Right atrium auricular region (tissue), 2 donors: ENCODE measurements around the gene LMAN2. TPM values are rescaled to one million over a fixed set of nuclear protein-coding genes. Genes with fewer than 3 reads are reported as not detected.
A peak's percentile ranks its signal among the peaks of the same experiment; 100 is the strongest.

Experiments
- DNase-seq: peaks from one replicate; pipeline ENCODE4 v3.0.0-alpha.2; 2019; ENCODE audit warnings: low spot score
- H3K27ac ChIP-seq, 2 donors: fragments of 200-600 bp; sonication (generic); 1 replicate in 1 of 2; 2 replicates in 1 of 2; pipeline ENCODE4 v1.5.1; 2016 to 2019
- H3K27me3 ChIP-seq, 2 donors: fragments of 200-600 bp; sonication (generic); one replicate each; pipeline versions ENCODE4 v1.5.1 to v1.6.0; 2017 to 2019
- H3K36me3 ChIP-seq: fragments of 200-600 bp; sonication (generic); one replicate; pipeline ENCODE4 v1.5.1; 2016
- H3K4me1 ChIP-seq, 2 donors: fragments of 200-600 bp; sonication (generic); one replicate each; pipeline versions ENCODE4 v1.5.1 to v1.6.0; 2017 to 2019
- H3K4me3 ChIP-seq, 2 donors: fragments of 200-600 bp; sonication (generic); 1 replicate in 1 of 2; 2 replicates in 1 of 2; pipeline ENCODE4 v1.5.1; 2017 to 2019; ENCODE audit warnings: mild to moderate bottlenecking in 1 of 2, moderate library complexity in 1 of 2
- H3K9me3 ChIP-seq, 2 donors: fragments of 200-600 bp; sonication (generic); one replicate each; pipeline ENCODE4 v1.5.1; 2019
- total RNA-seq, 2 donors: library from RNA; depleted of rRNA; stranded (reverse); fragments of >200 nt; gene quantifications; one replicate each; pipeline ENCODE4 v1.1.0, GENCODE V29; 2016
- TF ChIP-seq, protein P1 (sequence below), 2 donors: fragments of 200-600 bp; sonication (generic); IDR thresholded peaks; one replicate each; pipeline ENCODE4 v1.5.1; 2019; ENCODE audit warnings: antibody characterized with exemption in 2 of 2

The LMAN2 gene
- total RNA-seq, 2 donors from 2014 or later, result 128 to 134 TPM

DNA sequence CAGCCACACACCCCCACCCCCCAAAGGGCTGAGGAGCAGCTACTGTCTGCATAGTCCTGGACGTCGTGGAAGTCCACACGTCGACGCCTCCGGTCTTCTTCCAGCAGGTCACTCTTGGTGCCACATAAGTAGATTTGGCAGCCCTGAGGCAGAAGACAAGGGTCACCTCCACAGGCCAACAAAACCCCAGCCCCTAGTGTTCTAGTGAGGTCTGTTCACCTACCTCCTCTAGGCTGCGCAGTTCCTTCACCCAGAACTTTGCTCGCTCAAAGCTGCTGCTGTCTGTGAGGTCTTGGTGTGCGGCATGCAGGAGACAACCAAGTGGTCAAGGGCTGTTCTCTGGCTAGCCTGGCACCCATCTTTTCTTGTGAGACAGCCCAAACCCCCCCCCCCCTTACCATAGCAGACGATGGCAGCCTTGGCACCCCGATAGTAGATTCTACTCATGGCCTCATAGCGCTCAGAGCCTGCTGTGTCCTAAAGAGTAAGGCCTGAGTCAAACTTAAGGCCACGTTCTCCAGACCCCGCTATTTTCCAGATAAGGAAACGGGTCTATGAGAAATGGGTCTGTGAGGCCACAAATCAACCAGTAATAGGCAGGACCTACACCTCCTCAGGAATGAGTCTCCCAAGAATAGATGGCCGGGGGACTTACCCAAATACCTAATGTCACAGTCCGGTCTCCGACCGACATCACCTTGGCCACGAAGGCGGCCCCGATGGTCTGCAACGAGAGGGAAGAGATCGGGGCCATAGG lies 48.9 kb downstream of the LMAN2 start:
- H3K36me3 ChIP-seq, result peaks cover 14% of the 10 kb centered on the region

DNA sequence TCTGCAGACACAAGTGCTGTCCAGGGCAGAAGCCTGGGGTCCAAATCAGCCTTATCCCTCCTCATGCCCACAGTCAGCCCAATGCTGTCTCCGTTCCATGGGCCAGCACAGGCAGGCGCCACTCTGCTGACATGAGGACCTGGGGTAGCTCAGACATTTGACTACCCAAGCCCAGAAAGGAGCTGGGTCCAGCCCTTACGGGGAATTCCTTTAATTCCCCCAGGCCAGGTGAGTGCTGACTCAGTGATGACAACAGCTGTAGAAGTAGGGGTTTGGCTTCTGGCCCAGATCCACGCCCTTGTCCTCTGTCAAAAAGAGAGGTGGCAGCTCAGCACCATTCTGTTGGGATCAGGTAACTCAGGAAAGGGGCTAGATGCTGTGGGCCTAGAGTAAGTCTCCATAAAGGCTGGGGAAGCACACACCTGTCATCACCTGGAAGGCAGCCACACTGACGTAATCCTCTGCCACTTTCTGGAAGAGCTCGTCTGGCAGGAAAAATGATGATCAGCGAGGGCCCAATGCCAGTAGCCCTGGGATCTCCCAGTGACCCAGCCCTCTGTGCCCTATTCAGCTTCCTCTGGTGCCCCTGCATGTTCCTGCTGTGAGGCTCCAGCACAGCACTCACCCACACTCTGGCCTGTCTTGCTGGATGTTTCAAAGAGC lies 49.8 kb downstream of the LMAN2 start:
- H3K4me1 ChIP-seq, result peaks cover 0 to 57% of the 10 kb centered on the region in 2 donors
- H3K4me3 ChIP-seq, result no peak overlapping the region
- H3K9me3 ChIP-seq, result no peaks in the 10 kb centered on the region
- H3K27ac ChIP-seq, result no peak overlapping the region
- TF ChIP-seq, protein P1, sequence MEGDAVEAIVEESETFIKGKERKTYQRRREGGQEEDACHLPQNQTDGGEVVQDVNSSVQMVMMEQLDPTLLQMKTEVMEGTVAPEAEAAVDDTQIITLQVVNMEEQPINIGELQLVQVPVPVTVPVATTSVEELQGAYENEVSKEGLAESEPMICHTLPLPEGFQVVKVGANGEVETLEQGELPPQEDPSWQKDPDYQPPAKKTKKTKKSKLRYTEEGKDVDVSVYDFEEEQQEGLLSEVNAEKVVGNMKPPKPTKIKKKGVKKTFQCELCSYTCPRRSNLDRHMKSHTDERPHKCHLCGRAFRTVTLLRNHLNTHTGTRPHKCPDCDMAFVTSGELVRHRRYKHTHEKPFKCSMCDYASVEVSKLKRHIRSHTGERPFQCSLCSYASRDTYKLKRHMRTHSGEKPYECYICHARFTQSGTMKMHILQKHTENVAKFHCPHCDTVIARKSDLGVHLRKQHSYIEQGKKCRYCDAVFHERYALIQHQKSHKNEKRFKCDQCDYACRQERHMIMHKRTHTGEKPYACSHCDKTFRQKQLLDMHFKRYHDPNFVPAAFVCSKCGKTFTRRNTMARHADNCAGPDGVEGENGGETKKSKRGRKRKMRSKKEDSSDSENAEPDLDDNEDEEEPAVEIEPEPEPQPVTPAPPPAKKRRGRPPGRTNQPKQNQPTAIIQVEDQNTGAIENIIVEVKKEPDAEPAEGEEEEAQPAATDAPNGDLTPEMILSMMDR (IDR thresholded peaks at IDR 0.05), result no peak
- no peaks in the 10 kb centered on the region for H3K27me3 ChIP-seq
- no peak for DNase-seq
- peaks cover 14% of the 10 kb centered on the region for H3K36me3 ChIP-seq

More for the DNA sequence above, 48.9 kb downstream of the LMAN2 start:
- DNase-seq, result peak; percentile 56
- Histone ChIP-seq H3K9me3 (no peaks in the 10 kb centered on the region), H3K27ac (peak overlapping the region; percentile 85), H3K4me3 (peak overlapping the region; percentile 90 to 96), H3K4me1 (peaks cover 0 to 53% of the 10 kb centered on the region in 2 donors), H3K27me3 (no peaks in the 10 kb centered on the region)
- TF ChIP-seq, protein P1 (IDR thresholded peaks at IDR 0.05), result no peak

DNA sequence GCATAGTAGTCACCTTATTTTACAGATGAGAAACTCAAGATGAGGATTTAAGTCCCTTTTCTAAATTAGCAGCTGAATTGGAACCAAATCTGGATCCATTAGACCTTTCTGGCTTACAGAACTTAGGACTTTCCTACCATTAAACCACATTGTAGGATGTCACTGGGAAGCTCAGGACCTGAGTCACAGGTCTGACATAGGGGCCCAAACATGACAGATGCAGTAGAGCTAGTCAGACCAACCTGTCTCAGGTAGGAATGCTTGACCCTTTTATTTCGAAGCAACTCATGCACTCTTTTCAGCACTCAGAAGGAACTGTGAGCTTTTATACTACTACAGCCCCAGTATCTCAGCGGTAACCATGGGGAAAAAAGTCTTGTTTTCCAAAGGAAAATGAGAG lies 50.5 kb downstream of the LMAN2 start:
- DNase-seq, result no peak
- peak overlapping the region; percentile 19 to 61 for H3K27ac ChIP-seq
- H3K9me3 ChIP-seq, result no peaks in the 10 kb centered on the region
- TF ChIP-seq, protein P1 (IDR thresholded peaks at IDR 0.05), result no peak
- no peaks in the 10 kb centered on the region for H3K27me3 ChIP-seq
- peaks cover 0 to 63% of the 10 kb centered on the region in 2 donors for H3K4me1 ChIP-seq
- H3K36me3 ChIP-seq, result peaks cover 15% of the 10 kb centered on the region
- H3K4me3 ChIP-seq, result no peak overlapping the region

DNA sequence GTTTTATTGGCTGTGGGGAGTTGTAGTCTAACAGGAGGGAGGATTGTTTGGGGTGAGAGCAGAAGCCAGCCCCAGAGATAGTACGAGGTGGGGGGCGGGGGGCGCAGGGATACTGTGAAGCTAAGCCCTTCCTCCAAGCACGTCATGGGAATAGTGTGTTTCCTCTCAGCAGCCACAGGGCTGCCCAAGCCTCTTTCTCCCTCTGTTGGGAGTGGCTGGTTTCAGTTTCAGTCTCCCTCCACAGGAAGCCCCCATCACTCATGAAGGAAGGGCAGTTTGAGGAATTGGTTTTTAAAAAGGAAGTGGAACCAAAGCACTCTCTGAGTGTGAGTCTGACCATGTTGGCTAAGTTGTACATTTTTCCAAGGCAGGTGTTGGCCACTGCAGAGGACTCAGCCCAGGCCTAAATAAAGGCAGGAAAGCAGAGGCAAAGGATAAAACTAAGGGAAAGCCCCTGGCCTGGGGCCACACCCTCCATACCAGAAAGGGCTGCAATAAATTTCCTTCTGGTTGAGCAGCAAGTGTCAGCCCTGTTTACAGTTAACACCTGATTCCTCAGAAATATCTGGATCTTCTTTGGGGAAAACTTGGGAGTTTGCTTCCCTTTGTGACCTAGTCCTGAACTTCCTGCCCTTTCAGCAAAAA lies 51.1 kb downstream of the LMAN2 start:
- no peak overlapping the region for H3K4me3 ChIP-seq
- H3K27ac ChIP-seq, result peak overlapping the region; percentile 19 to 61
- H3K27me3 ChIP-seq, result no peaks in the 10 kb centered on the region
- peaks cover 0 to 68% of the 10 kb centered on the region in 2 donors for H3K4me1 ChIP-seq
- TF ChIP-seq, protein P1 (IDR thresholded peaks at IDR 0.05), result peak in 1 of 2 donors; percentile 29
- DNase-seq, result peak; percentile 51
- H3K9me3 ChIP-seq, result no peaks in the 10 kb centered on the region
- peaks cover 15% of the 10 kb centered on the region for H3K36me3 ChIP-seq

DNA sequence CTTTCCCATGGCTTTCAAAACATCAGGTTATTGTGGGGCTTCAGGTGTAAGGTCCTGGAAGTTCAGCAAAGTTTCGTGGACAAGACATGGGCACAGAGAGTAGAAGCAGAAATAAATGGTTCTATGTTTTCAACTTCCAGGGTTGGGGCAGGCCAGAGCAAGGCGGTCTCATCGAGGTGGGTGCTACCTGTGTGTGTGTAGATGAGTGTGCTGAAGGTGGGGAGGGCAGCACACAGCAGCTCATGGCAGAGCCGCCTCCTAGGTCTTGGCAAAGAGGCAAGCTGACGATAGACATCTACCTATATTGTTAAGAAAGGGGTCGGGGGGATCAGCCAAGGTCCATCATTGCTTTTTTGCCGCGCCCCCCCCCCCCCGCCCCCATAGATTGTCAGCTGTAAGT lies 51.8 kb downstream of the LMAN2 start:
- H3K4me1 ChIP-seq, result peaks cover 0 to 61% of the 10 kb centered on the region in 2 donors
- DNase-seq, result no peak
- TF ChIP-seq, protein P1 (IDR thresholded peaks at IDR 0.05), result no peak
- peak overlapping the region; percentile 19 to 61 for H3K27ac ChIP-seq
- no peak overlapping the region for H3K4me3 ChIP-seq
- no peaks in the 10 kb centered on the region for H3K9me3 ChIP-seq
- no peaks in the 10 kb centered on the region for H3K27me3 ChIP-seq
- H3K36me3 ChIP-seq, result peaks cover 16% of the 10 kb centered on the region
